MCF 10A (cell line): Measurements from ENCODE around the gene DLG2. TPM values are rescaled to one million over a fixed set of nuclear protein-coding genes. Genes with fewer than 3 reads are reported as not detected.

Experiments used
- BruUV-seq: library from RNA; stranded (reverse); fragments of 400-500 nt; replicated peaks from 2 replicates; lab custom pipeline; 2021; lab: Mats Ljungman, UMichigan
- CTCF ChIA-PET: fragments of 300-600 bp; sonication (Branson Sonifier 250); formaldehyde crosslinking; extraction: SDS; loops from one replicate; lab custom pipeline; 2021; ENCODE audit warnings: antibody characterized with exemption, inconsistent platforms; lab: Yijun Ruan, JAX
- POLR2A ChIA-PET: fragments of 300-600, 350-650 bp; sonication (Branson Sonifier 250); formaldehyde crosslinking; extraction: SDS; loops from one replicate; lab custom pipeline; 2020; ENCODE audit warnings: antibody characterized with exemption, inconsistent platforms; lab: Yijun Ruan, JAX
- DNase-seq: peaks from one replicate; pipeline ENCODE4 v3.0.0-alpha.2; 2018; ENCODE audit not compliant: unreplicated experiment
- H3K27ac Mint-ChIP-seq: one replicate; pipeline ENCODE4 v1.8.0; 2022; ENCODE audit warnings: mild to moderate bottlenecking, low read depth, mixed read lengths; ENCODE audit not compliant: unreplicated experiment
- H3K27me3 Mint-ChIP-seq: one replicate; pipeline ENCODE4 v1.8.0; 2022; ENCODE audit warnings: mixed read lengths; ENCODE audit not compliant: insufficient read depth, unreplicated experiment
- H3K36me3 Mint-ChIP-seq: one replicate; pipeline ENCODE4 v1.8.0; 2022; ENCODE audit warnings: mild to moderate bottlenecking, moderate library complexity, mixed read lengths; ENCODE audit not compliant: insufficient read depth, unreplicated experiment
- H3K4me1 Mint-ChIP-seq: one replicate; pipeline ENCODE4 v1.8.0; 2022; ENCODE audit warnings: mixed read lengths; ENCODE audit not compliant: insufficient read depth, unreplicated experiment
- H3K4me3 Mint-ChIP-seq: one replicate; pipeline ENCODE4 v1.8.0; 2022; ENCODE audit warnings: mild to moderate bottlenecking, moderate library complexity, mixed read lengths; ENCODE audit not compliant: unreplicated experiment
- H3K9me3 Mint-ChIP-seq: one replicate; pipeline ENCODE4 v1.8.0; 2022; ENCODE audit warnings: mixed read lengths; ENCODE audit not compliant: unreplicated experiment
- CTCF ChIP-seq: fragments of 200-600 bp; IDR thresholded peaks from one replicate; pipeline ENCODE4 v1.8.0; 2022; ENCODE audit warnings: antibody characterized with exemption, mild to moderate bottlenecking; ENCODE audit not compliant: unreplicated experiment
- intact Hi-C: fragments of 100-400 bp; cut with micrococcal nuclease; formaldehyde crosslinking; loops from 2 replicates; pipeline ENCODE4 v1.14.1; 2022
- total RNA-seq: library from RNA; stranded (reverse); gene quantifications from 2 replicates; pipeline ENCODE4 v1.2.3, GENCODE V29; 2022

DLG2 gene
- total RNA-seq, 1 experiment from 2014 or later: 0.26 TPM

GRCh38 chr11:83791557-83791956 lies 1835.6 kb downstream of the DLG2 start:
- no TSS peak for BruUV-seq
- Mint-ChIP-seq H3K4me1 (no peaks in the 10 kb centered on the region), H3K9me3 (no peaks in the 10 kb centered on the region), H3K36me3 (no peaks in the 10 kb centered on the region), H3K27me3 (peaks cover 3% of the 10 kb centered on the region), H3K4me3 (no peak overlapping the region), H3K27ac (no peak overlapping the region)
- intact Hi-C loops: no loop called here
- ChIA-PET POLR2A (no interaction called here), CTCF (interaction anchor here (0.7 to 0.8 kb wide), 4 partner anchors 25 to 1160 kb away, joined by 3 to 5 read pairs (median 4); no protein-coding TSS in a partner anchor)
- no peak for TF ChIP-seq CTCF
- no peak for DNase-seq

GRCh38 chr11:83785942-83786341 lies 1841.2 kb downstream of the DLG2 start:
- Mint-ChIP-seq H3K36me3 (no peaks in the 10 kb centered on the region), H3K9me3 (no peaks in the 10 kb centered on the region), H3K4me1 (no peaks in the 10 kb centered on the region), H3K4me3 (no peak overlapping the region), H3K27ac (no peak overlapping the region), H3K27me3 (peaks cover 18% of the 10 kb centered on the region)
- ChIA-PET CTCF (interaction anchor here (0.7 to 1.6 kb wide), 2 partner anchors 34 to 104 kb away, joined by 3 to 5 read pairs; no protein-coding TSS in a partner anchor), POLR2A (no interaction called here)
- BruUV-seq: no TSS peak
- DNase-seq: no peak
- intact Hi-C loops: no loop called here
- TF ChIP-seq CTCF: no peak

DNA sequence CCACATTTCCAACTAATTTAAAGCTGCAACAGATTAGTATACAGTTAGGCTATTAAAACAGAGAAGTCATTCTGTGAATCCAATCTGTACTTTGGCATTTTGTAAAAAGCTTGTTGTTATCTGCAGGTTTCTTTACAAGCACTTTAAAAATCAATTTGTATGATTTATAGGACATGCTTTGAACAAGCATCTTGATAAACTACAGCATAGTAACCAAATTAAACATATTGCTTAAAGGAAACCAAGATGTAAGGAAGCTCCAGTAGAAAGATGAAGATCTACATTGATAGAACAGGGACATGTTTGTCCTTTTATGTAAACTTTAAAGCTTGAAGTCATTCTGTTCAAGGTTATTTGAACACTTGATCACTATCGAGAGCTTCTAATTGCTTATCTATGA lies 1842.7 kb downstream of the DLG2 start:
- Mint-ChIP-seq H3K9me3 (no peaks in the 10 kb centered on the region), H3K4me1 (no peaks in the 10 kb centered on the region), H3K4me3 (no peak overlapping the region), H3K36me3 (no peaks in the 10 kb centered on the region), H3K27me3 (peaks cover 27% of the 10 kb centered on the region), H3K27ac (no peak overlapping the region)
- no TSS peak for BruUV-seq
- DNase-seq: no peak
- ChIA-PET POLR2A (interaction anchor here (0.6 kb wide), 1 partner anchor 500 kb away, joined by 3 read pairs; no protein-coding TSS in a partner anchor), CTCF (interaction anchor here (0.7 to 1.6 kb wide), 4 partner anchors 36 to 1095 kb away, joined by 3 to 5 read pairs (median 3); no protein-coding TSS in a partner anchor)
- intact Hi-C loops: no loop called here
- no peak for TF ChIP-seq CTCF

DNA sequence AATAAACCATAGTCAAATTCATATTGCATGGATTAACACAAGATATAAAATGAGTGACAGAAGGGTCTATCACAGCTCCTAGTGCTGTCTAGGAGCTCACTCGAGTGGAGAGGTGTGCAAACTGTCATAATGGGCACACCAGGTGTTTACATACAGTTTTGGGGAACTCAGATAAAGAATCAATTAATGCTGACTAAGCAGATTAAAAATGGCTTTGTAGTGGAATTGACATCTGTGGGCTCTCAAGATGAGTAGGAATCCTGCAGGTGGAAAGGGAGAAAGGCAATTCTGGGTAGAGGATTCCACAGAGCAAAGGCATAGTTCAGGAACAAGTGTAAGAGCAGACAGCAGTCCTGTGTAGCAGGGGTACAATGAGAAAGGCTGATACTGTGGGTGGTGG lies 1844.8 kb downstream of the DLG2 start:
- peaks cover 27% of the 10 kb centered on the region for H3K27me3 Mint-ChIP-seq
- ChIA-PET POLR2A (interaction anchor here (0.6 kb wide), 1 partner anchor 781 kb away, joined by 3 read pairs; no protein-coding TSS in a partner anchor), CTCF (no interaction called here)
- BruUV-seq: no TSS peak
- no peaks in the 10 kb centered on the region for H3K9me3 Mint-ChIP-seq
- H3K4me1 Mint-ChIP-seq: peaks cover 6% of the 10 kb centered on the region
- intact Hi-C loops: no loop called here
- TF ChIP-seq CTCF: no peak
- H3K27ac Mint-ChIP-seq: no peak overlapping the region
- no peak for DNase-seq
- no peaks in the 10 kb centered on the region for H3K36me3 Mint-ChIP-seq
- no peak overlapping the region for H3K4me3 Mint-ChIP-seq
